OCI-LY3 (cell line): ENCODE results near the gene POU6F2.

Experiments used
- CTCF ChIP-seq: fragments of 200-600, 300-600 bp; sonication (generic); IDR thresholded peaks from 2 replicates; pipeline ENCODE4 v1.5.1; 2014; ENCODE audit warnings: antibody characterized with exemption, low read length, low read depth
- EZH2phosphoT487 ChIP-seq: fragments of 200-600 bp; shearing (Covaris generic); IDR thresholded peaks from 2 replicates; pipeline ENCODE4 v1.6.1; 2018; ENCODE audit warnings: antibody characterized with exemption, mixed run types, low read depth

GRCh38 chr7:39099146-39099545 lies 121.4 kb downstream of the POU6F2 start:
- TF ChIP-seq CTCF (no peak), EZH2phosphoT487 (no peak)
